ENCODE data around the gene CAMTA1.

The CAMTA1 gene

DNA sequence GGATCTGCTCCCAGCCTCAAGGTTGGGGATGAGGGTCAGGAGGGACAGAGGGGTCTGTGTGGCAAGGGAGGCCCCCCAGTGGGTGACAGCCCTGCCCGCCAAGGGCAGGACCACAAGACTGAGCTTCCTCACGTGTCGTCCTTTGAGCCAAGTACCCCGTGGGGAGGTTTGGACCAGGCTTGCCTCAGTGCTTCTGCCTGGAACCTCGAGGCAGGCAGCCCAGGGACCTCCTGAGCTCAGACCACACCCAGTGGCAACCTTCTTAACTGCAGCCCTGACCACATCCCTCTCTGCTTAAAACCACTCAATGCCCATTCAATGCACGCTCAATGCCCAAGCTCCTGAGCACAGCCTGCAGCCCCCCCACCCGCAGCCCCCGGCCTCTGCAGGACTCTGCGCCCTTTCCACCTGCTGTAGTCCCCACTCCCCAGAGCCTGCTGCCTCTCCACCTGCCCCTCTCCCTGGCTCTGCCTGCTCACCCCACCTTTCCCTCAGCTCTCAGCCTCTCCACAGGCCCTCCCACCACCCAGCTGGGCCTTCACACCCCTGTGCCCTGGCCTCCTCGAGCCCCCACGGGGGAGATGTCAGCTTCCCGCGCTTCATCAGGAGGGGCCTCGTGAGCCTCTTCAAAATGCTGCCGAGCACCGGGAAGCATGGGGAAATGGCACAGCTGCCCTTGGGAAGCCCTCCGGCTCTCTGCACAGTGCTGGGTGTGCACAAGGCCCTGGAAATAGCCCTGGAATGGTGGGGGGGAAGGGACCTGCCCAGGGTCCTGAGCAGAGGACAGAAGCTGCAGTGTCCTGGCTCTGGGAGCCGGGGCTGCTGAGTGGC is 856.5 kb downstream of the CAMTA1 start:
- no peak for DNase-seq (ENCODE audit: low spot score)
- TF ChIP-seq, protein P1, sequence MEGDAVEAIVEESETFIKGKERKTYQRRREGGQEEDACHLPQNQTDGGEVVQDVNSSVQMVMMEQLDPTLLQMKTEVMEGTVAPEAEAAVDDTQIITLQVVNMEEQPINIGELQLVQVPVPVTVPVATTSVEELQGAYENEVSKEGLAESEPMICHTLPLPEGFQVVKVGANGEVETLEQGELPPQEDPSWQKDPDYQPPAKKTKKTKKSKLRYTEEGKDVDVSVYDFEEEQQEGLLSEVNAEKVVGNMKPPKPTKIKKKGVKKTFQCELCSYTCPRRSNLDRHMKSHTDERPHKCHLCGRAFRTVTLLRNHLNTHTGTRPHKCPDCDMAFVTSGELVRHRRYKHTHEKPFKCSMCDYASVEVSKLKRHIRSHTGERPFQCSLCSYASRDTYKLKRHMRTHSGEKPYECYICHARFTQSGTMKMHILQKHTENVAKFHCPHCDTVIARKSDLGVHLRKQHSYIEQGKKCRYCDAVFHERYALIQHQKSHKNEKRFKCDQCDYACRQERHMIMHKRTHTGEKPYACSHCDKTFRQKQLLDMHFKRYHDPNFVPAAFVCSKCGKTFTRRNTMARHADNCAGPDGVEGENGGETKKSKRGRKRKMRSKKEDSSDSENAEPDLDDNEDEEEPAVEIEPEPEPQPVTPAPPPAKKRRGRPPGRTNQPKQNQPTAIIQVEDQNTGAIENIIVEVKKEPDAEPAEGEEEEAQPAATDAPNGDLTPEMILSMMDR (IDR thresholded peaks at IDR 0.05; ENCODE audit: borderline replicate concordance, control extremely low read depth, extremely low read depth, insufficient read depth, missing control alignments): no peak
- in situ Hi-C loops (cut with MboI; ENCODE audit: low sequenced_read_pairs, unreplicated experiment): loop anchor here (25.0 kb wide), 1 partner anchor 605 kb away; no protein-coding TSS in a partner anchor

DNA sequence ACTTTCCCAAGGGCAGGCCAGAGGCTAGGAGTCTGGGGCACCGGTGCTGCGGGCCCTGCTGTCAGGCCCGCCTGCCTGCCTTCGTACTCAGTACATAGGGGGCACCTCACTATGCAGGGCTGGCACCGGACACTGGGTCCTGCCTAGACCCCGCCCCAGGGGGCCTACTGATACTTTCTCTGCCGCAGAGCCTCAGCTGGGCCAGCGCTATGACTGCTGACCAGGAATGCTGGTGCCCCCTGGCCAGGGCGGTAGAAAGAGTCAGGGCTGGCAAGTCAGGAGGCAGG is 857.1 kb downstream of the CAMTA1 start:
- DNase-seq (ENCODE audit: low spot score): no peak
- in situ Hi-C loops (cut with MboI; ENCODE audit: low sequenced_read_pairs, unreplicated experiment): loop anchor here (25.0 kb wide), 1 partner anchor 605 kb away; no protein-coding TSS in a partner anchor
- TF ChIP-seq, protein P1 (IDR thresholded peaks at IDR 0.05; ENCODE audit: borderline replicate concordance, control extremely low read depth, extremely low read depth, insufficient read depth, missing control alignments): no peak

DNA sequence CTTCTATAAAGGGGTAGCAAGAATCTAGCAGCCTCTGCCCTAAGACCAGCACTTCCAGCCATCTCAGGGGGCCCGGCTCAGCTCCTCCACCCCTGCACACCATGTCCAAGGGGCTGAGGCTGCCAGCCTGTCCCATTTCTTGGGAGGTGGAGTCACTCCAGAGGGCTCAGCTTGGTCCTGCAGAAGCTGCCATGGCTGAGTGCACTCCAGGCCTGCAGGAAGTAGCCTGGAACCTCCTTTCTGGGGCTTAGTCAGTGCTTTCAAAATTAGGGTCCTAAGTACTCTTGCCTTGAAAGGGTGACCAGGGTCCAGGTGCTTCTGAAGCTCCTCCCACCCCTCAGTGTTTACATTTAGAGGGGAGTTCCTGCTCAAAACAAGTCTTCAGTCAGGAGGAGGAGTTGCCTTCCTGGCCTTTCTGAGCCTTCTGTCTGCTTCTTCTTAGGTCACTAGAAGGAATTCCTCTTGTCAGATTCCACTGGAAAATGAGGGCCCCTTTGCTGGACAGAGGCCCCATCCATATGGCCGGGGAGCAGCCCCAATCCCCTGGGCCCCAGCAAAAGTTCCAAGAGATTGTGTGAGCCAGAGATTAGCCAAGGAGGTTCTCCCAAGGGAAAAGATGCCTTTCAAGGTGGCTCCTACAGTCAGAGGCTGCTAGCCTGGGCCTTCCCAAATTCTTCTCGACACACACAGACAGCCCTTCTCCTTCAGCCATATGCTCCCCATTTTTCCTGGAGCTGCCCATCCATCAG is 857.7 kb downstream of the CAMTA1 start:
- TF ChIP-seq, protein P1 (IDR thresholded peaks at IDR 0.05; ENCODE audit: borderline replicate concordance, control extremely low read depth, extremely low read depth, insufficient read depth, missing control alignments): no peak
- in situ Hi-C loops (cut with MboI; ENCODE audit: low sequenced_read_pairs, unreplicated experiment): loop anchor here (25.0 kb wide), 1 partner anchor 606 kb away; no protein-coding TSS in a partner anchor
- no peak for DNase-seq (ENCODE audit: low spot score)

DNA sequence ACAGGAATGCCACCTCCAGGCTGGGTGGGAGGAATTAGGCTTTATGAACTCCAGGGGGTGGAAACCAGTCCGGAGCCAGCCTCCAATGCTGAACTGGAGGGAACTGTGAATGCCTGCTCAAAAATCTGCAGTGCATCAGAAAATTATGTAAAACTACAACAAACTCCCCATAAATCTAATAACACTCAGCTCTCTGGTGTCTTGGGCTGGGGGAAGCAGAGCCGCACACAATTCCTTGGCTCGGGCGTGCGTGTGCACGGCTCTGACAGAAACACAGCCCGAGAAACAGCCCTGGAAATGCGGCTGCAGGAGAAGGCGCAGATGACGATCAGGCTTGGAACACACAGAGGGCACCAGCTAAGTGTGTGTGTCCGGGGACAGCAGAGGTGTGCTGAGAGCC is 858.3 kb downstream of the CAMTA1 start:
- no peak for DNase-seq (ENCODE audit: low spot score)
- TF ChIP-seq, protein P1 (IDR thresholded peaks at IDR 0.05; ENCODE audit: borderline replicate concordance, control extremely low read depth, extremely low read depth, insufficient read depth, missing control alignments): no peak

DNA sequence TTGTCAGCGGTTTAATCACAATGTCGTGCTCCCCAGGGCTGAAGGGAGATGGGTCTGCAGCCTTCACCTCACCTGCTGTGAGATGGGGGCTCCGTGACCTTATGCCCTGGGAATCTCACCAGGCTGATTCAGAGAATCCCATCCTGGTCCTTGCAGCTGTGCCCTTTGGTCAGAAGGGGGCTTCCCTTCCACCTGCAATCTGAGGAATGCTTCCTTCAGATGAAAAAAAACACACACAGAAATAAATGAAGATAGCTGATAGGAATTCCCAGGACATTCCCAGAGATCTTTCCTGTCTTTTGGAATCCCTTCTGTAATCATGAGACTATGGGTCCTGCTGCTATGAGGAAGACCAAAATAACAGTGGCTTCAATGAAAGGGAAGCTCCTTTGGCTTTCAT is 858.8 kb downstream of the CAMTA1 start:
- in situ Hi-C loops (cut with MboI; ENCODE audit: low sequenced_read_pairs, unreplicated experiment): loop anchor here (25.0 kb wide), 1 partner anchor 607 kb away; no protein-coding TSS in a partner anchor
- no peak for DNase-seq (ENCODE audit: low spot score)
- TF ChIP-seq, protein P1 (IDR thresholded peaks at IDR 0.05; ENCODE audit: borderline replicate concordance, control extremely low read depth, extremely low read depth, insufficient read depth, missing control alignments): no peak

More for the DNA sequence above, 858.3 kb downstream of the CAMTA1 start:
- in situ Hi-C loops (cut with MboI; ENCODE audit: low sequenced_read_pairs, unreplicated experiment): loop anchor here (25.0 kb wide), 1 partner anchor 606 kb away; no protein-coding TSS in a partner anchor

DNA sequence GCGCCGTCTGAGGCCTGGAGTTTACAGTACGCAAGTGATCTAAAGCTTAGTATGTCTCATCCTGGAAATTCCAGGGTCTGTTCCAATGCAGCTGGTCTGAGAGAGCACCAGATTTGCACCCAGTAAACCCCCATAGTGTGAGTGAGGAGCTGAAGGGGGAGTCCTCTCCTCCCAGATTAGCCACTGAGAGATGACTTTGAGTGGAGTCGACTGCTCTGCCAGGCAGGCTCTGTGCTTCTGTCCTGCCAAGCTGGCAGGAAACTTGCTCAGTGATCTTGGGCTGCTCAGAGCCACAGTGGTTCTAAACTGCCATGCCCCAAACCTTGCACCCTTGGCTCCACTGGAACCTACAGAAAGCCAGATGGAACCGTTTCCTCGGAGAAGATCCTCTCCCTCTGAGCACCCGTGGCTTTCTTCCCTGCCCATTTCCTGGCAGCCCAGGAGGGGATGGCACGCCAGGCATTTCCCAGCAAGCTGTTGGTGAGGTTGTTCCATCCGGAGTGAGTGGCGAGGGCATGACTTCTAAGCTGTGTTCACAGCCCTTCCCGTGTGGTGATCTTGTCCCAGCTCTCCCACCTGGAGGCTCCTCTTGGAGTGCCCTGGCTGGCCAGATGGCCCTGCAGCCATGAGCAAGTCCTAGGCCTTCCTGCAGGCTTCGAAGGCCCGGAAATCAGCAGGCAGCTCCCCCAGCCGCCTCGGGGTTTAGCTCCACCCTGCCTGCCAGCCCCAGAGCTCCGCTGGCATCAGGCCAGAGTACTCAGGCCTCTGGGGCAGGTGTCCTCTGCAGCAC is 859.9 kb downstream of the CAMTA1 start:
- no peak for DNase-seq (ENCODE audit: low spot score)
- TF ChIP-seq, protein P1 (IDR thresholded peaks at IDR 0.05; ENCODE audit: borderline replicate concordance, control extremely low read depth, extremely low read depth, insufficient read depth, missing control alignments): no peak
- in situ Hi-C loops (cut with MboI; ENCODE audit: low sequenced_read_pairs, unreplicated experiment): loop anchor here (25.0 kb wide), 1 partner anchor 608 kb away; no protein-coding TSS in a partner anchor
